RWPE2 (cell line): Measurements from ENCODE around the gene IGDCC3.

Experiments
- ATAC-seq: fragments of 200-7000 bp; cut with Tn5 transposase; 3 replicates; pipeline ENCODE4 v1.9.1; 2021; ENCODE audit warnings: low read depth
- DNase-seq: peaks from one replicate; pipeline ENCODE4 v3.0.0-alpha.2; 2020; ENCODE audit warnings: low spot score
- H3K27ac ChIP-seq: fragments of 450-650 bp; 2 replicates; pipeline ENCODE4 v1.5.1; 2017; ENCODE audit warnings: mild to moderate bottlenecking; ENCODE audit not compliant: poor library complexity, severe bottlenecking
- H3K27me3 ChIP-seq: fragments of 250-450 bp; sonication (Bioruptor Pico); 2 replicates; pipeline ENCODE4 v1.5.1; 2021; ENCODE audit warnings: mild to moderate bottlenecking, moderate library complexity; ENCODE audit not compliant: insufficient read depth, poor library complexity, severe bottlenecking
- H3K36me3 ChIP-seq: fragments of 250-450 bp; sonication (Bioruptor Pico); 2 replicates; pipeline ENCODE4 v1.5.1; 2020; ENCODE audit warnings: low read depth, mild to moderate bottlenecking, moderate library complexity
- H3K4me1 ChIP-seq: fragments of 250-450 bp; sonication (Bioruptor Pico); 2 replicates; pipeline ENCODE4 v1.5.1; 2021; ENCODE audit warnings: mild to moderate bottlenecking, moderate library complexity; ENCODE audit not compliant: insufficient read depth, poor library complexity, severe bottlenecking
- H3K4me3 ChIP-seq: fragments of 250-450 bp; sonication (Bioruptor Pico); 2 replicates; pipeline ENCODE4 v1.5.1; 2021; ENCODE audit warnings: mild to moderate bottlenecking, moderate library complexity; ENCODE audit not compliant: severe bottlenecking
- H3K9me3 ChIP-seq: fragments of 250-450 bp; sonication (Bioruptor Pico); 2 replicates; pipeline ENCODE4 v1.5.1; 2021; ENCODE audit warnings: mild to moderate bottlenecking, moderate library complexity; ENCODE audit not compliant: severe bottlenecking
- TF ChIP-seq, protein P1 (sequence below): fragments of 450-650 bp; IDR thresholded peaks from one replicate; pipeline ENCODE4 v1.5.1; 2017; ENCODE audit warnings: mild to moderate bottlenecking, moderate library complexity; ENCODE audit not compliant: poor library complexity, severe bottlenecking

IGDCC3 gene

DNA sequence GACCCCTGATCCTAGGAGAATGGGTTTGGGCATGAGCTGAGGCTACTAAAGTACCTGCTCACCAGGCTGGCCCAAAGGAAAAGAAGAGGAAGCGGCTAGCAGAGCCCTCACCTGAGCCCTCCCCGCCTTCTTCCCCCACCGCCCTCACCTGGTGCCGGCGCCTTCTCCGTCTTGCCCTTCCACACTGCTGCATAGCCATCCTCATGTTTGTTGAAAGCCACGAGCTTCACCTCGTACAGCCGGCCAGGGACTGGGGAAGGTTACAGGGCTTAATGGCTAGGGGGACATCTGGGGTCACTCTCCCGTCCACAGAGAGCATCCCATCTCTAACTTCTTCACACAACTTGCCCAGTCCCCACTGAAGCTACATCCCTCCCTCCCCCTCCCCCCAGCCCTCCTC lies 13.9 kb upstream of the IGDCC3 start:
- peaks cover 55% of the 10 kb centered on the region for H3K27me3 ChIP-seq
- DNase-seq = no peak
- TF ChIP-seq, protein P1, sequence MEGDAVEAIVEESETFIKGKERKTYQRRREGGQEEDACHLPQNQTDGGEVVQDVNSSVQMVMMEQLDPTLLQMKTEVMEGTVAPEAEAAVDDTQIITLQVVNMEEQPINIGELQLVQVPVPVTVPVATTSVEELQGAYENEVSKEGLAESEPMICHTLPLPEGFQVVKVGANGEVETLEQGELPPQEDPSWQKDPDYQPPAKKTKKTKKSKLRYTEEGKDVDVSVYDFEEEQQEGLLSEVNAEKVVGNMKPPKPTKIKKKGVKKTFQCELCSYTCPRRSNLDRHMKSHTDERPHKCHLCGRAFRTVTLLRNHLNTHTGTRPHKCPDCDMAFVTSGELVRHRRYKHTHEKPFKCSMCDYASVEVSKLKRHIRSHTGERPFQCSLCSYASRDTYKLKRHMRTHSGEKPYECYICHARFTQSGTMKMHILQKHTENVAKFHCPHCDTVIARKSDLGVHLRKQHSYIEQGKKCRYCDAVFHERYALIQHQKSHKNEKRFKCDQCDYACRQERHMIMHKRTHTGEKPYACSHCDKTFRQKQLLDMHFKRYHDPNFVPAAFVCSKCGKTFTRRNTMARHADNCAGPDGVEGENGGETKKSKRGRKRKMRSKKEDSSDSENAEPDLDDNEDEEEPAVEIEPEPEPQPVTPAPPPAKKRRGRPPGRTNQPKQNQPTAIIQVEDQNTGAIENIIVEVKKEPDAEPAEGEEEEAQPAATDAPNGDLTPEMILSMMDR = no peak
- no peaks in the 10 kb centered on the region for H3K9me3 ChIP-seq
- H3K4me1 ChIP-seq = no peaks in the 10 kb centered on the region
- no peak overlapping the region for H3K4me3 ChIP-seq
- ATAC-seq = no peak
- H3K27ac ChIP-seq = no peak overlapping the region
- no peaks in the 10 kb centered on the region for H3K36me3 ChIP-seq

DNA sequence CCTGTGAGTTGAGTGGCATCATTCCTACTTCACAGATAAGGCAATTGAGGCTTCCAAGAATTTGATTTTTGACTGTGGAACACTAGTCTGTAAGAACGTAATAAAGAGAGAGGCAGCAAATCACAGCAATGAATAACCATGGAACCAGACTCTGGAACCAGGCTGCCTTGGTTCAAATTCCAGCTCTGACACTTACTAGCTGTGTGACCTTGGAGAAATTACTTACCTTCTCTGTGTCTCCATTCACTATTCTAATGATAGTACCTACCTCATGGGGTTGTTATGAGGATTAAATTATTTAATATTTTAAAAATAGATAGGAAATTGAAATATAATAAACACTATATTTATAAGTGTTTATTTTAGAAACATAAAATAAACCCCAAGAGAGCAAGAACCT lies 12.6 kb upstream of the IGDCC3 start:
- Histone ChIP-seq H3K4me3 (no peak overlapping the region), H3K4me1 (no peaks in the 10 kb centered on the region), H3K36me3 (no peaks in the 10 kb centered on the region), H3K27me3 (peaks cover 45% of the 10 kb centered on the region), H3K27ac (no peak overlapping the region), H3K9me3 (no peaks in the 10 kb centered on the region)
- no peak for ATAC-seq
- no peak for DNase-seq
- TF ChIP-seq, protein P1 = no peak

DNA sequence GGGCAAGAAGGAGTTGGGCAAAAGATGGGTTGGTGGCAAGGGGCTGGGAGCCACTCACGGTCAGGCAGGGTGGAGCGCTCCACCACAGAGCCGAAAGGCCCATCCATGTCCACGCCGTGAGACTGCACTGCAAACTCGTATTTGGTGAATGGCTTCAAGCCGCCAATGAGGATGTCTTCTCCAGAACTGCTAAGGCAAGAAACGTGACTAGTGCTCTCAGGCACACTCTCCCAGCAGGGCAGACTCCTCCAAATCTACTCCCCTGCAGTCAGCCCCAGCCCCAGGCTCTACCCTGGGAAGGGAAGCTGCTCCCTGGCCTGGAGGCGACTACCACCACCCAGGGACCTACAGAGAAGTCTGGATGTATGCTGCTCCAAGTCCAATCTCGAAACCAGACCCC lies 11.4 kb upstream of the IGDCC3 start:
- H3K9me3 ChIP-seq = no peaks in the 10 kb centered on the region
- no peak overlapping the region for H3K27ac ChIP-seq
- no peak overlapping the region for H3K4me3 ChIP-seq
- no peak for DNase-seq
- TF ChIP-seq, protein P1 = no peak
- H3K36me3 ChIP-seq = no peaks in the 10 kb centered on the region
- no peak for ATAC-seq
- H3K4me1 ChIP-seq = no peaks in the 10 kb centered on the region
- H3K27me3 ChIP-seq = peaks cover 32% of the 10 kb centered on the region

DNA sequence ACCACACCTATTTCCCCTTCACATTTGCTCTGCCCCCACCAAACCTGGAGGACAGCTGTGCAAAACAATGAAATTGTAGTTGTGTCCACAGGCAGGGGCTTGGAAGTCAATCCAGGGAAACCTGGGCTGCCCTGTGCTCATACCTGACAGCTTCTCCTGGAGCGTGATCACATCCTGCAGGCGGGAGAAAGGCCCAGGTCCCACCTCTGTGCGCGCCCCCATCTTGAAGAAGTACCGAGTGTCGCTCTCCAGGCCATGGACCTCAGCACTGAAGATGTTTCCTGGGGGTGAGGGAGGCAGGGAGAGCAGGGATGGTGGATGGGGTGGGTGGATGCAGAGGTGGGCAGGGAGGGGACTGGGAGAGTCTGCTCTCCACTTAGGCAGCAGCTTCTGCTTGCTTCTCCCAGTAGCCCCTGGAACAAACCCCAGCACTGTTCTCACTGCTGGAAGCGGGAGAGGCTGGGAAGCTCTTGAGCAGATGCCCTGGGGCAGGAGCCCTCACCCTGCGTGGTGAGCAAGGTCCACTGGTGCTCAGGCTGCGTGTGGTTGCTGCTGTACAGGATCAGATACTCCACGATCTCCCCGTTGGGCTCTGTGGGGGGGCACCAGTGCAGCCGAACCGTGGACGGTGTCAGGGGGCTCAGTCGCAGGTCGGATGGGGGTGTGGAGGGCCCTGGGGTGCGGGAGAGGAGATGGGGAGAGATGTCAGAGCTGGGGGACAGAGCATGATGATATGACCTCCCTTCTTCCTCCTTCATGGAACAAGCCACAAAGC lies 10.7 kb upstream of the IGDCC3 start:
- H3K9me3 ChIP-seq = no peaks in the 10 kb centered on the region
- H3K27me3 ChIP-seq = peaks cover 25% of the 10 kb centered on the region
- TF ChIP-seq, protein P1 = no peak
- no peaks in the 10 kb centered on the region for H3K4me1 ChIP-seq
- H3K4me3 ChIP-seq = no peak overlapping the region
- no peak for DNase-seq
- H3K27ac ChIP-seq = no peak overlapping the region
- H3K36me3 ChIP-seq = no peaks in the 10 kb centered on the region
- no peak for ATAC-seq

DNA sequence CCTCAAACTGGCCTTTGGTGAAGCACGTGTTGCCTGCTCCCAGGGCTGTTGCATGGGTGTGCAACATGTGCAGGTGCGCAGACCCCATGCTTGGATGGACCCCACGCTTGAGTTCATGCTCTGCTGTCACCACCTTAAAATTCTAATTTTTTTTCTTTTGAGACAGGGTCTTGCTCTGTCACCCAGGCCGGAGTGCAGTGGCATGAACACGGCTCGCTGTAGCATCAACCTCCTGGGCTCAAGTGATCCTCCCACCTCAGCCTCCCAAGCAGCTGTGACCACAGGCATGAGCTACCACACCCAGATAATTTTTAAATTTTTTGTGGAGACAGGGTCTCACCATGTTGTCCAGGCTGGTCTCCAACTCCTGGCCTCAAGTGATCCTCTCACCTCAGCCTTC lies 9.1 kb upstream of the IGDCC3 start:
- Histone ChIP-seq H3K9me3 (no peaks in the 10 kb centered on the region), H3K4me3 (no peak overlapping the region), H3K27me3 (peaks cover 21% of the 10 kb centered on the region), H3K27ac (no peak overlapping the region), H3K4me1 (no peaks in the 10 kb centered on the region), H3K36me3 (no peaks in the 10 kb centered on the region)
- DNase-seq = no peak
- TF ChIP-seq, protein P1 = no peak
- no peak for ATAC-seq
